Bone marrow (tissue), 2 donors: Measurements from ENCODE around the gene DENND5A.
"Not testable (repeated sequence)": the region's sequence is repeated elsewhere in the genome, so short reads cannot be mapped to it uniquely, and the experiment has no call there.

Experiments
- DNase-seq, 2 donors: peaks; one replicate each; lab custom pipeline; 2025; lab: John Stamatoyannopoulos, UW

Gene DENND5A

DNA sequence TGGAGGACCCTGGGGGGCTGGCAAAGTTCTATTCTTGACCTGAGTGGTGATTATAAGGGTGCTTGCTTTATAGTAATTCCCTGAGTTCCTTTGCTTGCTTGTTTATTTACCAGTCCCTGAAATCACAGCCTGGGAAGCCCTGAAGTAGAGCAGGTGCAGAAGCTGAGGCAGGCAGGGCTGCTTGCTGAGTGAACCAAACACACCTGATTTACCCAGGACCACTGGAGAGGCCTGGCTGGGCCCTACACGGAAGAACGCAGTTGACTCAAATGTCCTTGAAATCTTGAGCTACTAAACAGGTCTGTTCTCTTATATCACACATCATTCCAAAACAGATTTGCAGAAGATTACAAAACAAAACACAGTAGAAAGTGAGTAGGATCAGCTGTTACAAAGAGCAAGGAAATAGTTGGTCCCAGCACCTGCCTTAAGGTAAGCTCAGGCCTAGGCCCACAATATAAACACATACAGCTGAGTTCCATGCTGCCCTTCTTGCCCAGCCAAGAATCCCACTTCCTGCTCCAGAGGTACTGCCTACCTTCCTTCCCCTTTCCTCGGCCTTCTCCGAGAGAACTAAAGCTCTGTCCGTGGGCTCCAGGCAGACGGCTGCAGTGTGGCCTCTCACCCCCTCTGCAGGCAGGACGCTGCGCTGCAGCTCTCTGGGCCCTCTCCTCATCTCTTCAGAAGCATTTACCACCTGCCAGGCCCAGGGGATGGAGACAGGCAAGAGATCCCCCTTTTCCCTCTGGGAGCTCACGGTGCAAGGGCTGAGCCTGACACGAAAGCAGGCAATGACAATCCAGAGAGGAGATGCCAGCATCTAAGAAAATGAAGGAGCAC, 127.6 kb downstream of the DENND5A start:
- peak; percentile 18 to 38 for DNase-seq

DNA sequence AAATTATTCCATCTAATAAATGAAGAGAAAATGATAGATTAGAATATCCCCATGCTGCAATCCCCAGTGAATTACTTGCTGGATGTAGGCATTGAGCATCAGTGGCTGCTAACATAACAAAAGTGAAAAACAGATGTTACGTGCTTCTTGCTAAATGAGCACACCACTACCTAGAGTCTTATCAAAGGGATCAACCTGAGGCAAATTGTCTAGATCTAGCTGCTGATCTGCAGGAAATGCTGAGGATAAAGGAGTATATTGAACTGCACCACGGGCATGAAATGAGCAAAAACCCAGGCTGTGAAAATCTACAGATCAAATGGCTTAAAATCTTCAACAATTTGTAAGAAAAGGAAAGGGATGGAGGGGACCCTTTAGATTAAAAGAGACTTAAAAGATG, 128.4 kb downstream of the DENND5A start:
- no peak for DNase-seq

DNA sequence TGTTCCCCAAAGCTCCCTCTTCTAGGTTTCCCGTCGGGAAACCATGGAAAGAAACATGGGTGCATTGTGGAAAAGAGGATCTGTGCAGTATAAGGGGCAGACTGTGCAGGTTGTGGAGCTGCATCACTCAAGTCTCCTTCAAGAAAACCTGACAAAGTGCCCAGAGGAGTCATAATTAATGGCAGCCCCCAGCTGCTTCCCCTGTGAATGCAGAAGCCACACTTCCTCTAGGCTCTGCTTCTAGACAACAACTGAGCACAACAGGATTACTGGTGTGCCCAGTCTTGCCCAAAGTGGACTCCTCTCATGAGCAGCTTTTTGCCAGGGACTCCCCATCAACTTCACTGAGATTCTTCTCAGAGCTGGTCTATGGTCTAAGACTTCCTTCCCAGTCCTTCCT, 131.2 kb downstream of the DENND5A start:
- peak in 1 of 2 donors; percentile 64 for DNase-seq

DNA sequence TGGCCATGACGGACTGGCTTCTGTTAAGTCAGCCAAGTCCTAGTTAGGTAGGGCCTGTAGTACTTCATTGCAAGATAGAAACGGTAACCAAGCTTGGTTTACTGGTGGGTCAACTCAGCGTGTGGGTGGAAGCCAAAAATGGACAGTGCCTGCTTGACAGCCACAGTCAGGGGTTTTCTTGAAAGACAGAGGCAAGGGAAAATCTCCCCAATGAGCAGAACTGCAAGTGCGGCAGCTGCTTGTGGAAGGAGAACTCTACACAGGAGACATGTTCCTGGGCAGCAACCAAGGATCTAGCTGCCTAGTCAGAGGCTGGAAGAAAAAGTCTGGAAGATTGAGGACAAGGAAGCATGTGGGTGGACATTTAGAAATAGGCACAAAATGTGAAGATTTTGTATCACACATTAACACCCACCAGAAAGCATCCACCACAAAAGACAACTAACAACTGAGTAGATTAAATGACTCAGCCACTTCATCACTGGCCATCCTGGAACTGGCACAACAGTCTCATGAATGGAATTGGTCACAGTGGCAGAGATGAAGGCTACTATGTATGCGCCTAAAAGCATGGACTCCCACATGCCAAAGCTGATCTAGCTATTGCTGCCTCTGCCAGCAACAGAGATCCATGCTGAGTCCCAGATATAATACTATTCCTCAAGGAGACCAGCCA, 132.8 kb downstream of the DENND5A start:
- DNase-seq = no peak

DNA sequence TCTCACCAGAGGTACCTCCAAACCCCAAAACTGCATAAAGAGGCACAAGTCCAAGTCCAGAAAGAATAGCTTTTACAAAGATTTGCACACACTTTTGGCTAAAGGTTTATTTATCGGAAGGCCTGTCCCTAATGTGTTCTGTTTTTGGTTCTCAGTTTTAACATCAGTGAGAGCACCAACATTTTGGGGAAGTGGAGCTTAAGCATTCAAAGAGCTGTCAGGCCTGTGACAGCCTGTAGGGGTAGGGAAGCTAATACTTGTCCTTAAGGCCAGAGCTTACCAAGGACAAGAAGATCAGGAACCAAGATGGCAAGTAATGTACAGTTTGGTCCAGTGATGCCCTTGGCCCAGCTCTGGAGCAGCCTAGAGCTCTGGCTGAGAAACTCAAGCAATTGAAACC, 134.9 kb downstream of the DENND5A start:
- DNase-seq = peak in 1 of 2 donors; percentile 5

GRCh38 chr11:9126636-9127035, 138.5 kb downstream of the DENND5A start:
- DNase-seq = peak in 1 of 2 donors; percentile 4

DNA sequence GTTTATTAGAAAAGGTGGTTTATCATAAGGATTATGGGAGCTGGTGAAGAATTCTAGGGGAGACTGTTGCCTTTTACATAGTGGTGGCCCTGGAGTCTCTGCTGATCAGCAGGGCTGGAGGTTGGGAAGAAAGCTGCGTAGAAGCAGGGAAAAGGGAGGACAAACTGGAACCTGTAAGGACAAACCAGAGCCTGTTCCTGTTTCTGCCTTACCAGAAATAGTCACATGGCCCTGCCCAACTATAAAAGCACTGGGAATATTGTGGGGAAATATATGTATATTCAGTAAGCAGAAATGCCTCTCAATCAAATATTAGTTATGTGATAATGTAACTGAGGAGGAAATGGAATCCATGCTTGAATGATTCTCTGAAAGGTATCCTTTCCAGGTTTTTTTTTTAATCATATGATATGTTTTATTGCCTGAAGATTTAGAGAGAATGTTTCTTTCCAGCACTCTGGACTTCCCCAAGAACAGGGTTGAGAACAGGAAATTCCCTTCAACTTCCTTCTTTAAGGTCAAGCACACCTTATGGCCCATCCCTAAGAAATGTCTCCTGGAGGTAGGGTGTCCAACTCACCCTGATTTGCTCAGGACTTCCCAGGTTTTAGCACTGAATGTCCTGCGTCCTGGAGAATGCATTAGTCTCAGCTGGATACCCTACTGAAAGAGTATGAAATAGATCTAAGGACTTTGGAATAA, 139.8 kb downstream of the DENND5A start:
- no peak for DNase-seq

DNA sequence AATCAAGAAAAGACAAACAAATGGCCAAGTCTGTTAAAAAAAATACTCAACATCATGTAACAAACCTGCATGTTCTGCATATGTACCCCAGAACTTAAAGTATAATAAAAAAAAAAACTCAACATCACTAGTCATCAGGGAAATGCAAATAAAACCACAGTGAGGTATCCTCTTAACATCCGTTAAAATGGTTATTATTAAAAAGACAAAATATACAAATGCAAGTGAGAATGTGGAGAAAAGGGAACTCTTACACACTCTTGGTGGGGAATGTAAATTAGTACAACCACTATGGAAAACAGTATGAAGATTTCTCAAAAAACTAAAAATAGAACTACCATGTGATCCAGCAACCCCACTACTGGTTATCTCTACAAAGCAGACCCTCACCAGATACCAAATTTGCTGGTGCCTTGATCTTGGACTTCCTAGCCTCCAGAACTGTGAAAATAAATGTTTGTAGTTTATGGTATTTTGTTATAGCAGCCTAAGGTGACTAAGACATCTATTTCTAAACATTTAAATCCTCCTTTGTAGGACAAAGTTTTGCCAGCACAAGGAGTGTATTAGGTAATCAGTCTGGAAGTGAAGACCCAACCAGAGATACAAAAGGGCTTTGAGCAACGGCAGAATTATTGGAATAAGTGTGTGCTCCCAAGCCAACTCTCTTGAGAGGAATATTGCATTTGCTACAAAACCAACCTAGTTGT, 141.4 kb downstream of the DENND5A start:
- DNase-seq = no peak

DNA sequence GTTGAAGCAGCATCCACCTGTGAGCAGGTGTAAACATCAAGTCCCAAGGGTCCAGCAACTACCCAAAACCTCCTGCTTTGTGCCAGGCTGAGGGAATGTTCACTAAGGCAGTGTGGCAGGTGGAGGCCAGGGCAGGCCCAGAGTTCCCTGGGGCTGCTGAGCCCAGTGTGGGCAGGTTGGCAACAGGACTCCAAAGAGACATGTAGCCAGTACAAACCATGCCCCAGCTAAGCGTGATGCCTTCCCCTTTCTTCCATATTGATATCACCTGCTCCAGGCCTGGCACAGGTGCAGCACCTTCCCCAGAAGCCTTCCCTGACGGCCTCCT, 143.7 kb downstream of the DENND5A start:
- DNase-seq = no peak

- no peak for DNase-seq
Observed at GRCh38 chr11:9120664-9121468, 144.3 kb downstream of the DENND5A start.

DNA sequence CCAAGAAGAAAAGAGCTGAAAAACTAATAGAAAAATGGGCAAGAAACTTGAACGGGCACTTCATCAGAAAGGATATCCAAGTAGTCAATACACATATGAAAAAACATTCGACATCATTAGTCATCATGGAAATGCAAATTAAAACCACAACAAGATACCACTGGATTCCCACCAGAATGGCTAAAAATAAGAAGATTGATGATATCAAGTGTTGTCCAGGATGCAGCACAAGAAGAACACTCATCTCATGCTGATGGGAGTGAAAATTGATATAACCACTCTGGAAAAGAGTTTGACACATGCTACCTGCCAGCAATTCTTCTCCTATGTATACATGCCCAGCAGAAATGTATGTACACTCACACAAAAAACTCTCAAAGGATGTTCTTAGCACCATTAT, 146.9 kb downstream of the DENND5A start:
- no peak for DNase-seq

GRCh38 chr11:9112075-9112474, 153.1 kb downstream of the DENND5A start:
- no peak for DNase-seq

- no peak for DNase-seq
Observed at GRCh38 chr11:9109858-9110731, 155.1 kb downstream of the DENND5A start.

- DNase-seq = no peak
Observed at GRCh38 chr11:9104580-9104979, 160.6 kb downstream of the DENND5A start.

DNA sequence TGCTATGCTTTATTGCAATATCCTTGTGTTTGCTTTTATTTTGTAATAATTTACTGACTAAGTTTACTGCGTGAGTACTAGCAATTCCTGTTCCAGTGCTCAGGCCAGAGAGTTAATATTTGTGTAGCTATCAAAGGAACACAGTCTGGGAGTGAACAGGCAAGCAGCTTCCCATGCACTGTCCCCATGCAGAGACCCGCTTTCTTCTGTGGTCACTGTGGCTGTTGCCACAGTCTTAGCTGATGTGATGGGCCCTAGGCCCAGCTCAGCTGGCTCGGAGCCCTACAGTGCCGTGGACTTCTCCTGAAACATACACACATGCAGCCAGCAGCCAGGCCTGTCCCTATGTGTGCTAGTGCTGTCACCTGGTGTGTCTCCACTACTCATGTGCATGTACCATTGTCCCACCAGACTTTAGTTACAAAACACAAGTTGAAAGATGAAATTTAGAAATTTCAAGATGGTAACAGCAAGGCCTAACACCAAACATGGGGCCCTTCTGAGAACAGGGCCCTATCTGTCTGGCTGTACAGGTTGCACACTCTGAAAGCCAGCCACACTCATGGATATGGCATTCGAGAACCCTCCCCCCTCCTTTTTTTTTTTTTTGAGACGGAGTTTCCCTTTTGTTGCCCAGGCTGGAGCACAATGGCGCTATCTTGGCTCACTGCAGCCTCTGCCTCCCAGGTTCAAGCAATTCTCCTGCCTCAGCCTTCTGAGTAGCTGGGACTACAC, 161.4 kb downstream of the DENND5A start:
- no peak for DNase-seq

DNA sequence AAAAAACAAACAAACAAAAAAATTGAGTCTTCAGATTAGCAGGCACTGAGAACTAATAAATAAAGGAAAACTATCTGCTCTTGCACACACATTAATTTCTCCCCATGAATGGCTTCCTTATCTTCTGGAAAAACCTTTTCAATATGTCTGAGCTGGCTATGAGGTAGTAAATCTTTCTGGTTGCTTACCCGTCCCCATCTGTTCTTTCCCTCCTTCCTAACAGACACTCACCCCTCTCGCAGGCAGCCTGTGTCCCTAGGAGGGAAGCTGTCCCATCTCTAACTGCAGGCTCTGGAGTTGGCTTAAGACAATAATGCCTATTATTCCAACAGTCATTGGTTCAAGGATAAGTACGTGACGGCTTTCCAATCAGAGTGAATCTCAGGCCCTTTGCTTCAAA, 165.5 kb downstream of the DENND5A start:
- DNase-seq = no peak

DNA sequence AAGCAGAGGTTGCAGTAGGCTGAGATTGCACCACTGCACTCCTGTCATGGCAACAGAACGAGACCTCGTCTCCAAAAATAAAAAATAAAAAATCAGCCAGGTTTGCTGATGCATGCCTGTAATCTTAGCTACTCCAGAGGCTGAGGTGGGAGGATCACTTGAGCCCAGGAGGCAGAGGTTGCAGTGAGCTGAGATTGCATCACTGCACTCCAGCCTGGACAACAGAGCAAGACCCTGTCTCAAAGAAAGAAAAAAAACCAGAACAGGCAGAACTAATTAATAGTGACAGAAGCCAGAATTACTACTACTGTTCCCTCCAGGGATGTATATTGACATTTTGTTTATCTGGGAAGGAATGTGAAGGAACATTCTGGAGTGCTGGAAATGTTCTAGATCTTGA, 166.7 kb downstream of the DENND5A start:
- not testable (repeated sequence) for DNase-seq

DNA sequence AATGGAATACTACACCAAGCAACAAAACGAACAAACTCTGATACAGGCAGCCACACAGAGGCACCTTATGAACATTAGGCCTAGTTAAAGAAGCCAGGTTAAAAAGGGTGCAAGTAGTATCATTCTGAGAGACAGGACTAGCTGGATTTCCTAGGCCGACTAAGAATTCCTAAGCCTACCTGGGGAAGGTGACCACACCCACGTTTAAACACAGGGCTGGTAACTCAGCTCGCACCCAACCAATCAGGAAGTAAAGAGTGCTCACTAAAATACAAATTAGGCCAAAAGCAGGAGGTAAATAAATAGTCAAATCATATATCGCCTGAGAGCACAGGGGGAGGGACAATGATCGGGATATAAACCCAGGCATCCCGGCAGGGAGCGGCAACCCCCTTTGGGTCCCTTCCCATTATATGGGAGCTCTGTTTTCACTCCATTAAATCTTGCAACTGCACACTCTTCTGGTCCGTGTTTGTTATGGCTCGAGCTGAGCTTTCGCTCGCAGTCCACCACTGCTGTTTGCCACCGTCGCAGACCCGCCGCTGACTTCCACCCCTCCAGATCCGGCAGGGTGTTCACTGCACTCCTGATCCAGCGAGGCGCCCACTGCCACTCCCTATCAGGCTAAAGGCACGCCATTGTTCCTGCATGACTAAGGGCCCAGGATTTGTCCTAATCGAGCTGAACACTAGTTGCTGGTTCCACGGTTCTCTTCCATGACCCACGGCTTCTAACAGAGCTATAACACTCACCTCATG, 167.8 kb downstream of the DENND5A start:
- not testable (repeated sequence) for DNase-seq

GRCh38 chr11:9096427-9096826, 168.7 kb downstream of the DENND5A start:
- DNase-seq = no peak
